T-cell (primary cell): ENCODE data around the gene SOCS2. TPM values are rescaled to one million over a fixed set of nuclear protein-coding genes. Genes with fewer than 3 reads are reported as not detected.

Experiments used
- ATAC-seq, 4 experiments: fragments of 200-7000 bp in 3 of 4; fragments of 150-1000 bp in 1 of 4; cut with Tn5 transposase; replicated peaks in 1 of 4; 1 replicate in 3 of 4; 2 replicates in 1 of 4; pipeline ENCODE4 v1.10.0; 2021; ENCODE audit warnings: moderate library complexity in 3 of 4, mild to moderate bottlenecking in 2 of 4, moderate number of reproducible peaks in 1 of 4
- CTCF ChIA-PET, 2 donors: fragments of 300-600 bp; sonication (Branson Sonifier 250); formaldehyde crosslinking; loops; one replicate each; lab custom pipeline; 2022; ENCODE audit warnings: antibody characterized with exemption in 2 of 2; lab: Charles Lee
- POLR2A ChIA-PET, 2 donors: fragments of 300-600 bp; sonication (Branson Sonifier 250); formaldehyde crosslinking; loops; one replicate each; lab custom pipeline; 2022; ENCODE audit warnings: antibody characterized with exemption in 2 of 2; lab: Charles Lee
- DNase-seq, 35 experiments: peaks; one replicate each; pipeline versions ENCODE4 v3.0.0 to v3.0.0-alpha.2; 2013 to 2023
- H3K27ac ChIP-seq: one replicate; pipeline ENCODE4 v1.5.1; 2013; ENCODE audit warnings: low read length
- H3K27me3 ChIP-seq, 2 experiments: replicated peaks in 1 of 2; 1 replicate in 1 of 2; 2 replicates in 1 of 2; pipeline versions ENCODE4 v1.6.1 to v1.7.0; 2013; ENCODE audit warnings: low read length in 1 of 2, mixed read lengths in 1 of 2; ENCODE audit not compliant: control insufficient read depth in 2 of 2, insufficient read depth in 2 of 2; ENCODE audit errors: extremely low read depth in 1 of 2
- H3K36me3 ChIP-seq, 2 donors: 1 replicate in 1 of 2; 2 replicates in 1 of 2; pipeline versions ENCODE4 v1.6.1 to v1.7.0; 2013; ENCODE audit warnings: low read length in 1 of 2; ENCODE audit not compliant: control insufficient read depth in 2 of 2, insufficient read depth in 1 of 2; ENCODE audit errors: extremely low read depth in 1 of 2
- H3K4me1 ChIP-seq, 2 experiments: 1 replicate in 1 of 2; 2 replicates in 1 of 2; pipeline versions ENCODE4 v1.6.1 to v1.7.0; 2013; ENCODE audit warnings: low read length in 2 of 2, mixed read lengths in 1 of 2; ENCODE audit not compliant: insufficient read depth in 2 of 2, control insufficient read depth in 1 of 2; ENCODE audit errors: extremely low read depth in 1 of 2
- H3K4me3 ChIP-seq, 2 donors: 1 replicate in 1 of 2; 2 replicates in 1 of 2; pipeline versions ENCODE4 v1.5.1 to v1.7.0; 2013; ENCODE audit warnings: mild to moderate bottlenecking in 2 of 2, low read length in 1 of 2, moderate library complexity in 1 of 2; ENCODE audit not compliant: control insufficient read depth in 1 of 2; ENCODE audit errors: extremely low read depth in 1 of 2
- H3K9me3 ChIP-seq: 2 replicates; pipeline ENCODE4 v1.7.0; 2013
- H3K27ac Mint-ChIP-seq, 2 donors: one replicate each; pipeline ENCODE4 v1.8.0; 2020 to 2021; ENCODE audit warnings: mild to moderate bottlenecking in 2 of 2, mixed read lengths in 2 of 2
- H3K27me3 Mint-ChIP-seq, 2 donors: one replicate each; pipeline ENCODE4 v1.8.0; 2021 to 2022; ENCODE audit warnings: mixed read lengths in 2 of 2
- H3K36me3 Mint-ChIP-seq: one replicate; pipeline ENCODE4 v1.8.0; 2021; ENCODE audit warnings: mixed read lengths
- H3K4me1 Mint-ChIP-seq, 3 donors: one replicate each; pipeline ENCODE4 v1.8.0; 2020 to 2022; ENCODE audit warnings: mixed read lengths in 3 of 3, mild to moderate bottlenecking in 1 of 3
- H3K4me3 Mint-ChIP-seq, 3 donors: one replicate each; pipeline ENCODE4 v1.8.0; 2020 to 2022; ENCODE audit warnings: mild to moderate bottlenecking in 3 of 3, mixed read lengths in 3 of 3, moderate library complexity in 3 of 3
- H3K9me3 Mint-ChIP-seq, 3 donors: one replicate each; pipeline ENCODE4 v1.8.0; 2020 to 2022; ENCODE audit warnings: mixed read lengths in 3 of 3
- WGBS: methylation state at CpG from one replicate; pipeline ENCODE4 v1.1.5; 2013; ENCODE audit warnings: missing lambda C conversion rate; ENCODE audit not compliant: insufficient coverage; 5-methylcytosine and 5-hydroxymethylcytosine counted together
- total RNA-seq, 35 experiments: library from RNA in 6 of 35; stranded (reverse) in 6 of 35; fragments of 120-200 nt in 1 of 35; gene quantifications; one replicate each; pipeline versions ENCODE4 v1.2.1 to v1.2.4 and lab custom pipeline; 2013 to 2026

Gene SOCS2
- total RNA-seq, 5 donors from 2014 or later (not counting 1 experiment from before 2014, with no cell fraction given) = 20.3 to 37.6 (median 29.5) TPM

GRCh38 chr12:93592641-93593406 lies 20.3 kb downstream of the SOCS2 start:
- POLR2A ChIA-PET = interaction anchor here (0.5 to 0.7 kb wide), 6 partner anchors 19 to 1447 kb away, joined by 3 to 21 read pairs (median 6); partner anchors contain the start of gene BTG1 (in 1 of the 2)
- CTCF ChIA-PET = interaction anchor here (0.5 to 0.6 kb wide), 5 partner anchors 24 to 541 kb away, joined by 3 to 5 read pairs (median 3); partner anchors contain the start of gene MRPL42 (in 1 of the 2)
- Mint-ChIP-seq H3K9me3 (no peaks in the 10 kb centered on the region), H3K4me1 (peaks cover 14 to 30% (median 24%) of the 10 kb centered on the region in 3 donors), H3K36me3 (no peaks in the 10 kb centered on the region), H3K4me3 (no peak overlapping the region), H3K27ac (no peak overlapping the region), H3K27me3 (peaks cover 50 to 54% of the 10 kb centered on the region in 2 donors)
- no peak for ATAC-seq
- peaks cover 0 to 20% of the 10 kb centered on the region in 2 experiments for H3K27me3 ChIP-seq
- H3K36me3 ChIP-seq = no peaks in the 10 kb centered on the region
- H3K9me3 ChIP-seq = no peaks in the 10 kb centered on the region
- WGBS = 100% methylated on average over 1 of the region's 6 CpGs
- no peak for DNase-seq
- no peak overlapping the region for H3K4me3 ChIP-seq
- H3K4me1 ChIP-seq = peaks cover 4 to 9% of the 10 kb centered on the region in 2 experiments
- no peak overlapping the region for H3K27ac ChIP-seq

- Histone ChIP-seq H3K4me3 (no peak overlapping the region), H3K27ac (no peak overlapping the region), H3K36me3 (no peaks in the 10 kb centered on the region), H3K4me1 (peaks cover 4 to 9% of the 10 kb centered on the region in 2 experiments), H3K27me3 (peaks cover 0 to 20% of the 10 kb centered on the region in 2 experiments), H3K9me3 (no peaks in the 10 kb centered on the region)
- DNase-seq (no peak), ATAC-seq (no peak)
- no CpG with 5 or more reads among the region's 2 CpGs for WGBS
- peaks cover 52 to 59% of the 10 kb centered on the region in 2 donors for H3K27me3 Mint-ChIP-seq
- peaks cover 14 to 27% (median 24%) of the 10 kb centered on the region in 3 donors for H3K4me1 Mint-ChIP-seq
- POLR2A ChIA-PET = no interaction called here
- H3K27ac Mint-ChIP-seq = no peak overlapping the region
- no peaks in the 10 kb centered on the region for H3K36me3 Mint-ChIP-seq
- CTCF ChIA-PET = interaction anchor here in 1 of 2 donors (0.6 kb wide), 1 partner anchor 127 kb away, joined by 5 read pairs; the partner anchor contains the start of gene MRPL42
- no peak overlapping the region for H3K4me3 Mint-ChIP-seq
- H3K9me3 Mint-ChIP-seq = no peaks in the 10 kb centered on the region
Observed at GRCh38 chr12:93593843-93594242, 21.4 kb downstream of the SOCS2 start.

GRCh38 chr12:93594766-93595311 lies 22.4 kb downstream of the SOCS2 start:
- Histone ChIP-seq H3K27me3 (peaks cover 0 to 19% of the 10 kb centered on the region in 2 experiments), H3K4me3 (no peak overlapping the region), H3K4me1 (peaks cover 4 to 9% of the 10 kb centered on the region in 2 experiments), H3K27ac (no peak overlapping the region), H3K9me3 (no peaks in the 10 kb centered on the region), H3K36me3 (no peaks in the 10 kb centered on the region)
- no CpG with 5 or more reads among the region's 6 CpGs for whole genome bisulfite sequencing
- Mint-ChIP-seq H3K27ac (no peak overlapping the region), H3K4me3 (no peak overlapping the region), H3K27me3 (peaks cover 46 to 54% of the 10 kb centered on the region in 2 donors), H3K36me3 (no peaks in the 10 kb centered on the region), H3K4me1 (peaks cover 14 to 20% (median 18%) of the 10 kb centered on the region in 3 donors), H3K9me3 (no peaks in the 10 kb centered on the region)
- ChIA-PET CTCF (interaction anchor here in 1 of 2 donors (0.5 to 0.7 kb wide), 2 partner anchors 7 to 507 kb away, joined by 3 read pairs; no protein-coding TSS in a partner anchor), POLR2A (no interaction called here)
- ATAC-seq (no peak), DNase-seq (no peak)

DNA sequence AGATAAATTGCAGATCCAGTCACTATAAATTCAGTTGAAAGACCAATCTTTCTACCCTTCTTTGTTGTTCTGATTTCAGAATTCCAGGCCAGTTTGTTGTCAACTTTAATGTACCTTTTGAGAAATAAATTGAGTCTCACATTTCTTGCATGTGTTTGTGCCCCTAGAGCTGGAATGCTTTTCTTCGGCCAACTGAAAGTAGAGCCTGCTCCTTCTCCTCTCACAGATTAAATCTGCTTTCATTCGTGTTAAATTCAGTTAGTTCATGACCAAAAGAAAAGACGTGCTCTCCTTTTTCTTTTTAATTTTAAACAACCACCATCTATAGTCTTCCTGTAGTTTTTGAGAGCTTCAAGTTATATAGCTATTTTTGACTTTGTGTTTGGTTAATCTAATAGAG lies 22.9 kb downstream of the SOCS2 start:
- 60% methylated on average over 2 of the region's 3 CpGs for WGBS
- peaks cover 41 to 49% of the 10 kb centered on the region in 2 donors for H3K27me3 Mint-ChIP-seq
- H3K4me3 Mint-ChIP-seq = no peak overlapping the region
- Histone ChIP-seq H3K27me3 (peaks cover 0 to 14% of the 10 kb centered on the region in 2 experiments), H3K36me3 (no peaks in the 10 kb centered on the region), H3K4me3 (no peak overlapping the region), H3K27ac (no peak overlapping the region), H3K9me3 (no peaks in the 10 kb centered on the region), H3K4me1 (peaks cover 4 to 9% of the 10 kb centered on the region in 2 experiments)
- peaks cover 14 to 18% (median 17%) of the 10 kb centered on the region in 3 donors for H3K4me1 Mint-ChIP-seq
- no peaks in the 10 kb centered on the region for H3K36me3 Mint-ChIP-seq
- no peak for DNase-seq
- CTCF ChIA-PET = interaction anchor here (0.5 to 0.9 kb wide), 4 partner anchors 8 to 507 kb away, joined by 3 to 4 read pairs (median 3); no protein-coding TSS in a partner anchor
- no peak for ATAC-seq
- H3K27ac Mint-ChIP-seq = no peak overlapping the region
- H3K9me3 Mint-ChIP-seq = no peaks in the 10 kb centered on the region
- POLR2A ChIA-PET = interaction anchor here (0.5 to 0.6 kb wide), 2 partner anchors 15 to 156 kb away, joined by 4 to 7 read pairs; no protein-coding TSS in a partner anchor

- Mint-ChIP-seq H3K4me1 (peaks cover 0 to 2% (median 0%) of the 10 kb centered on the region in 3 donors), H3K9me3 (no peaks in the 10 kb centered on the region), H3K27ac (no peak overlapping the region), H3K4me3 (no peak overlapping the region), H3K36me3 (no peaks in the 10 kb centered on the region), H3K27me3 (peaks cover 22 to 36% of the 10 kb centered on the region in 2 donors)
- peaks cover 0 to 12% of the 10 kb centered on the region in 2 experiments for H3K27me3 ChIP-seq
- H3K27ac ChIP-seq = no peak overlapping the region
- POLR2A ChIA-PET = no interaction called here
- DNase-seq (no peak), ATAC-seq (no peak)
- no peaks in the 10 kb centered on the region for H3K4me1 ChIP-seq
- no peaks in the 10 kb centered on the region for H3K9me3 ChIP-seq
- H3K4me3 ChIP-seq = no peak overlapping the region
- H3K36me3 ChIP-seq = no peaks in the 10 kb centered on the region
- CTCF ChIA-PET = interaction anchor here in 1 of 2 donors (0.8 to 1.6 kb wide), 2 partner anchors 15 to 102 kb away, joined by 3 read pairs; no protein-coding TSS in a partner anchor
- no CpG with 5 or more reads among the region's 2 CpGs for WGBS
Observed at GRCh38 chr12:93597608-93598007, 25.1 kb downstream of the SOCS2 start.

DNA sequence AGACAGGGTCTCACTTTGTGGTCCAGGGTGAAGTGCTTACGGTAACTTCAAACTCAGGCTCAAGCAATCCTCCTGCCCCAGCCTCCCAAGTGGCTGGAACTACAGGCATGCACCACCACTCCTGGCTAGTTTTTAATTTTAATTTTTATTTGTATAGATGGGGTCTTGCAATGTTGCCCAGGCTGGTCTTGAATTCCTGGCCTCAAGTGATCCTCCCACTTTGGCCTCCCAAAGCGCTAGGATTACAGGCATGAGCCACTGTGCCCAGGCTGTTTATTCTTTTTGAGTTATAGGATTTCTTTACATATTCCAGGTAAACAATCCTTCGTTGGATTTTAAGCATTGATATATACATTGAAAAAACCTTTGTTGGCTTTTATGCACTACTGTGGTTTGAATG lies 26.7 kb downstream of the SOCS2 start:
- POLR2A ChIA-PET = no interaction called here
- DNase-seq = no peak
- WGBS = no CpG with 5 or more reads among the region's 3 CpGs
- peaks cover 15 to 23% of the 10 kb centered on the region in 2 donors for H3K27me3 Mint-ChIP-seq
- Histone ChIP-seq H3K36me3 (no peaks in the 10 kb centered on the region), H3K27me3 (peaks cover 0 to 15% of the 10 kb centered on the region in 2 experiments), H3K4me3 (no peak overlapping the region), H3K4me1 (no peaks in the 10 kb centered on the region), H3K27ac (no peak overlapping the region), H3K9me3 (no peaks in the 10 kb centered on the region)
- CTCF ChIA-PET = no interaction called here
- no peak for ATAC-seq
- no peaks in the 10 kb centered on the region for H3K36me3 Mint-ChIP-seq
- H3K9me3 Mint-ChIP-seq = no peaks in the 10 kb centered on the region
- no peaks in the 10 kb centered on the region for H3K4me1 Mint-ChIP-seq
- no peak overlapping the region for H3K4me3 Mint-ChIP-seq
- H3K27ac Mint-ChIP-seq = no peak overlapping the region
